CD14-positive monocyte (primary cell): ENCODE measurements around the gene CARD9. TPM values are rescaled to one million over a fixed set of nuclear protein-coding genes. Genes with fewer than 3 reads are reported as not detected.
A peak's percentile ranks its signal among the peaks of the same experiment; 100 is the strongest.

Source experiments
- DNase-seq, 3 donors: peaks; one replicate each; pipeline ENCODE4 v3.0.0-alpha.2; 2011 to 2022
- H2AFZ ChIP-seq: 2 replicates; pipeline ENCODE4 v1.6.0; 2012; ENCODE audit warnings: mild to moderate bottlenecking, low read depth, low read length, inconsistent platforms; ENCODE audit not compliant: insufficient read depth, poor library complexity, severe bottlenecking
- H3K27ac ChIP-seq, 2 donors: 1 replicate in 1 of 2; 2 replicates in 1 of 2; pipeline ENCODE4 v1.5.1; 2012 to 2013; ENCODE audit warnings: low read length in 2 of 2, control low read depth in 1 of 2, inconsistent platforms in 1 of 2, low read depth in 1 of 2, mild to moderate bottlenecking in 1 of 2
- H3K27me3 ChIP-seq, 2 donors: one replicate each; pipeline versions ENCODE4 v1.6.0 to v1.6.1; 2011 to 2013; ENCODE audit warnings: low read length in 2 of 2; ENCODE audit not compliant: control insufficient read depth in 2 of 2, insufficient read depth in 2 of 2
- H3K36me3 ChIP-seq, 2 donors: replicated peaks in 1 of 2; 1 replicate in 1 of 2; 2 replicates in 1 of 2; pipeline versions ENCODE4 v1.5.1 to v1.6.1; 2012 to 2013; ENCODE audit warnings: low read length in 2 of 2, control low read depth in 1 of 2, inconsistent platforms in 1 of 2, mild to moderate bottlenecking in 1 of 2; ENCODE audit not compliant: insufficient read depth in 2 of 2, control insufficient read depth in 1 of 2
- H3K4me1 ChIP-seq, 2 donors: 1 replicate in 1 of 2; 2 replicates in 1 of 2; pipeline versions ENCODE4 v1.5.1 to v1.6.1; 2012 to 2013; ENCODE audit warnings: low read length in 2 of 2, control low read depth in 1 of 2, inconsistent platforms in 1 of 2, mild to moderate bottlenecking in 1 of 2, moderate library complexity in 1 of 2; ENCODE audit not compliant: insufficient read depth in 2 of 2, control insufficient read depth in 1 of 2
- H3K4me2 ChIP-seq: replicated peaks from 2 replicates; pipeline ENCODE3; 2012; ENCODE audit warnings: low read length, moderate library complexity, mild to moderate bottlenecking; ENCODE audit not compliant: poor library complexity, severe bottlenecking; ENCODE audit errors: extremely low read depth
- H3K4me3 ChIP-seq, 3 experiments: fragments of 200-600 bp in 1 of 3; sonication (generic) in 1 of 3; replicated peaks in 1 of 3; 1 replicate in 2 of 3; 2 replicates in 1 of 3; pipeline ENCODE4 v1.5.1; 2011 to 2013; ENCODE audit warnings: low read length in 3 of 3, mild to moderate bottlenecking in 3 of 3, control low read depth in 2 of 3, low read depth in 2 of 3, inconsistent platforms in 1 of 3, moderate library complexity in 1 of 3
- H3K79me2 ChIP-seq: 2 replicates; pipeline ENCODE4 v1.6.0; 2012; ENCODE audit warnings: mild to moderate bottlenecking, control low read depth, inconsistent platforms, low read length, moderate library complexity; ENCODE audit not compliant: insufficient read depth
- H3K9ac ChIP-seq: 2 replicates; pipeline ENCODE4 v1.6.0; 2017; ENCODE audit warnings: low read length, mild to moderate bottlenecking; ENCODE audit not compliant: insufficient read depth, poor library complexity, severe bottlenecking
- H3K9me3 ChIP-seq, 2 donors: replicated peaks in 1 of 2; 1 replicate in 1 of 2; 2 replicates in 1 of 2; pipeline versions ENCODE4 v1.5.1 to v1.6.1; 2012 to 2013; ENCODE audit warnings: low read length in 2 of 2, control low read depth in 1 of 2; ENCODE audit not compliant: control insufficient read depth in 1 of 2, insufficient read depth in 1 of 2
- H4K20me1 ChIP-seq: 2 replicates; pipeline ENCODE4 v1.6.0; 2012; ENCODE audit warnings: mild to moderate bottlenecking, low read length, control low read depth, moderate library complexity; ENCODE audit not compliant: insufficient read depth
- H3K27ac Mint-ChIP-seq, 7 donors: one replicate each; pipeline ENCODE4 v1.8.0; 2020; ENCODE audit warnings: mild to moderate bottlenecking in 7 of 7, mixed read lengths in 7 of 7, moderate library complexity in 6 of 7, inconsistent platforms in 2 of 7
- H3K27me3 Mint-ChIP-seq, 3 donors: one replicate each; pipeline ENCODE4 v1.8.0; 2021 to 2022; ENCODE audit warnings: low read depth in 3 of 3, mild to moderate bottlenecking in 3 of 3, mixed read lengths in 3 of 3, moderate library complexity in 3 of 3, inconsistent platforms in 1 of 3
- H3K36me3 Mint-ChIP-seq, 2 donors: one replicate each; pipeline ENCODE4 v1.8.0; 2020; ENCODE audit warnings: mixed read lengths in 2 of 2, inconsistent platforms in 1 of 2, mild to moderate bottlenecking in 1 of 2
- H3K4me1 Mint-ChIP-seq: one replicate; pipeline ENCODE4 v1.8.0; 2020; ENCODE audit warnings: mild to moderate bottlenecking, mixed read lengths
- H3K4me3 Mint-ChIP-seq, 2 donors: one replicate each; pipeline ENCODE4 v1.8.0; 2020; ENCODE audit warnings: mild to moderate bottlenecking in 2 of 2, mixed read lengths in 2 of 2, moderate library complexity in 1 of 2
- H3K9me3 Mint-ChIP-seq, 7 donors: one replicate each; pipeline ENCODE4 v1.8.0; 2020 to 2022; ENCODE audit warnings: mixed read lengths in 7 of 7, mild to moderate bottlenecking in 6 of 7, moderate library complexity in 6 of 7, inconsistent platforms in 2 of 7
- CTCF ChIP-seq: fragments of 200-600 bp; IDR thresholded peaks from one replicate; pipeline ENCODE4 v1.8.0; 2022; ENCODE audit warnings: antibody characterized with exemption, mild to moderate bottlenecking
- WGBS: methylation state at CpG from one replicate; pipeline ENCODE4 v1.1.5; 2013; ENCODE audit warnings: missing lambda C conversion rate; ENCODE audit not compliant: insufficient coverage; 5-methylcytosine and 5-hydroxymethylcytosine counted together
- intact Hi-C, 2 donors: fragments of 100-400 bp; cut with micrococcal nuclease; formaldehyde crosslinking; loops; one replicate each; pipeline versions ENCODE4 v1.15.0 to v1.15.1; 2023
- polyA plus RNA-seq, 3 donors: library from polyadenylated mRNA; depleted of rRNA in 1 of 3; unstranded in 2 of 3; stranded (reverse) in 1 of 3; fragments of 300-500 nt in 2 of 3; fragments of >200 nt in 1 of 3; fragmentation: Illumina TruSeq in 2 of 3; gene quantifications; 1 replicate in 2 of 3; 2 replicates in 1 of 3; pipeline ENCODE4 v1.2.3, GENCODE V29; 2012 to 2021

The CARD9 gene
- polyA plus RNA-seq, 3 donors, result 34.3 to 108 (median 41.4) TPM

- Mint-ChIP-seq H3K4me1 (peaks cover 24% of the 10 kb centered on the region), H3K27ac (peak overlapping the region; percentile 60 to 92 (median 76)), H3K4me3 (peak overlapping the region; percentile 60 to 84), H3K36me3 (peaks cover 23 to 35% of the 10 kb centered on the region in 2 donors), H3K27me3 (peaks cover 1 to 2% (median 2%) of the 10 kb centered on the region in 3 donors), H3K9me3 (peaks cover 0 to 2% (median 0%) of the 10 kb centered on the region in 7 donors)
- Histone ChIP-seq H4K20me1 (peaks cover 35% of the 10 kb centered on the region), H3K27ac (peak overlapping the region; percentile 49 to 52), H3K4me3 (peak overlapping the region in 1 of 3 experiments; percentile 44), H3K9me3 (no peaks in the 10 kb centered on the region), H3K36me3 (peaks cover 38 to 46% of the 10 kb centered on the region in 2 donors), H3K27me3 (no peaks in the 10 kb centered on the region), H2AFZ (peak overlapping the region; percentile 35), H3K79me2 (peaks cover 4% of the 10 kb centered on the region), H3K9ac (peak overlapping the region; percentile 10), H3K4me1 (peaks cover 35 to 42% of the 10 kb centered on the region in 2 donors), H3K4me2 (peak overlapping the region; percentile 66)
- peak; percentile 46 to 60 (median 57) for DNase-seq
- intact Hi-C loops, result loop anchor here in 1 of 2 donors (10.0 kb wide), 1 partner anchor 119 kb away; the partner anchor contains the start of gene SEC16A
- no peak for TF ChIP-seq CTCF
- 9% methylated on average over 8 of the region's 9 CpGs for WGBS
Observed at GRCh38 chr9:136365775-136366222, 7.7 kb downstream of the CARD9 start.

GRCh38 chr9:136364942-136365774, 8.3 kb downstream of the CARD9 start:
- H3K4me3 Mint-ChIP-seq, result no peak overlapping the region
- peaks cover 24% of the 10 kb centered on the region for H3K4me1 Mint-ChIP-seq
- H3K36me3 ChIP-seq, result peaks cover 33 to 39% of the 10 kb centered on the region in 2 donors
- peak overlapping the region; percentile 49 to 52 for H3K27ac ChIP-seq
- WGBS, result 75% methylated on average over 28 of the region's 31 CpGs
- peaks cover 0 to 2% (median 0%) of the 10 kb centered on the region in 7 donors for H3K9me3 Mint-ChIP-seq
- peaks cover 1 to 2% (median 2%) of the 10 kb centered on the region in 3 donors for H3K27me3 Mint-ChIP-seq
- TF ChIP-seq CTCF, result no peak
- peak overlapping the region; percentile 35 for H2AFZ ChIP-seq
- peak overlapping the region in 1 of 3 experiments; percentile 44 for H3K4me3 ChIP-seq
- peaks cover 35 to 42% of the 10 kb centered on the region in 2 donors for H3K4me1 ChIP-seq
- H3K9ac ChIP-seq, result peak overlapping the region; percentile 10
- no peaks in the 10 kb centered on the region for H3K27me3 ChIP-seq
- no peaks in the 10 kb centered on the region for H3K9me3 ChIP-seq
- H3K27ac Mint-ChIP-seq, result peak overlapping the region in 2 of 7 donors; percentile 48 to 71
- intact Hi-C loops, result loop anchor here (5.0 to 10.0 kb wide), 4 partner anchors 37 to 120 kb away; partner anchors contain the start of genes ENTR1 (in 1 of the 2), PMPCA (in 1 of the 2), QSOX2 (in 1 of the 2) and SEC16A (in 1 of the 2)
- DNase-seq, result no peak
- H3K79me2 ChIP-seq, result no peaks in the 10 kb centered on the region
- peaks cover 22 to 33% of the 10 kb centered on the region in 2 donors for H3K36me3 Mint-ChIP-seq
- H3K4me2 ChIP-seq, result peak overlapping the region; percentile 66
- peaks cover 29% of the 10 kb centered on the region for H4K20me1 ChIP-seq
